HG02981 (cell line): ENCODE data around the gene FUT7.
"Not testable (repeated sequence)": the region's sequence is repeated elsewhere in the genome, so short reads cannot be mapped to it uniquely, and the experiment has no call there.

Experiments
- ATAC-seq: cut with Tn5 transposase; IDR thresholded peaks from one replicate; pipeline ENCODE4 v1.9.1; 2021; ENCODE audit warnings: mild to moderate bottlenecking, moderate library complexity; ENCODE audit not compliant: unreplicated experiment

FUT7 gene

DNA sequence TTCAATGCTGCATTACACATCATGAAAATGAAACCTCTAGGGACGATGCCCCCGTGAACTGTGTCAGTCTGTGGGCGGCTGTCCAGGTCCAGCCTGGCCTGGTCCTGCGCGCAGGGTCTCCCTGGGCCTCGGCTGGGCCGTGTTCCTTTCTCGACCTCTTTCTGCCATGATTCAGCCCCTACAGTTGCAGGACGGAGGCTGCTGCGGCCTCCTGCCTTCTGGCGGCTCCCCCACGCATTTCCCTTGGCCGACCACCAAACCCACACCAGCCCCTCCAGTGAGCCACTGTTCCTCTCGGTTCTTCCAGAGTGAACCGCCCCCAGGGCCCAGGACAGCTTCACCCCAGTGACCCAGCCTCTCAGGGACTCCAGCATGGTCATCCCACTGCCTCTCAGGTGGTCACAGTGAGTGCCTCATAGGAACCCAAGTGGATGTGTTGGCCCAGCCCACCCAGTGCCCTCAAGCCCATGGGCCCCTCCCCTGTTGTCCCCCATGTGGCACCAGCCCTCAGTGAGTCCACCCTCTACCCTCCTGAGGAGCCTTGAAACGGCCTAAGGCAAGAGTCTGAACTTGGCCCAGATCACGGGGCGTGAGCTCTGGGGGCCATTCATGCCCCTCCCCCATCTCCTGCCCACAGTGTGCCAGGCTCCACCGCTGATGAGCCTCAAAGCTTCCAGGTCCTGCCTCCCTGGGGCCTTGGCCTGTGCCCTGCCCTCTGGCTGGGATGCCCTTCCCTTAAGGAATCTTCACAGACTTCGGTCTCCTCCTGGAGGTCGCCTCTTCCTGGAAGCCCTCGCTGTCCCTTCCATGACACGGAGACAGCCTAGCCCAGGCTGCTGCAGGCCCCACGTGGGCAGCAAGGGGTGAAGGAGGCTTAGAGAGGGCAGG is 25.5 kb downstream of the FUT7 start:
- no peak for ATAC-seq

GRCh38 chr9:137004285-137004684 is 27.6 kb downstream of the FUT7 start:
- ATAC-seq: not testable (repeated sequence)

DNA sequence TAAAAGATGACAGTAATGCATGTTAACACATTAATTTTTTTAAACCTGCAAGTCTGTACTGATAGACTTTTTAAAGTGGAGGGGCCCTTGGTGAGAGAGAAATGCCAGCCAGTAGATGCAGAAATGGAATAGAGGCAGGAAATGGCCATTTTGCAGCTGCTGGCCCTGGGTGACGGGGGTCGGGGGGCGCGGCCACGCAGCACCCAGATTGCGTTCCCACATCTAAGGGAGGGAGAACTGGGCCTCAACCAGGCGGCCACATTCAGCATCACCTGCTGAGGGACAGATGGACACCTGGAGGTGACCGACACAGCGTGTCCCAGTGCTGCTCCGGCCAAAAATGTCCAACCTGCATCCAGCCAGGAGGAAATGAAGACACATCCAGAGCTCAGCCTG is 29.2 kb downstream of the FUT7 start:
- no peak for ATAC-seq

GRCh38 chr9:137001857-137002645 is 29.8 kb downstream of the FUT7 start:
- no peak for ATAC-seq

DNA sequence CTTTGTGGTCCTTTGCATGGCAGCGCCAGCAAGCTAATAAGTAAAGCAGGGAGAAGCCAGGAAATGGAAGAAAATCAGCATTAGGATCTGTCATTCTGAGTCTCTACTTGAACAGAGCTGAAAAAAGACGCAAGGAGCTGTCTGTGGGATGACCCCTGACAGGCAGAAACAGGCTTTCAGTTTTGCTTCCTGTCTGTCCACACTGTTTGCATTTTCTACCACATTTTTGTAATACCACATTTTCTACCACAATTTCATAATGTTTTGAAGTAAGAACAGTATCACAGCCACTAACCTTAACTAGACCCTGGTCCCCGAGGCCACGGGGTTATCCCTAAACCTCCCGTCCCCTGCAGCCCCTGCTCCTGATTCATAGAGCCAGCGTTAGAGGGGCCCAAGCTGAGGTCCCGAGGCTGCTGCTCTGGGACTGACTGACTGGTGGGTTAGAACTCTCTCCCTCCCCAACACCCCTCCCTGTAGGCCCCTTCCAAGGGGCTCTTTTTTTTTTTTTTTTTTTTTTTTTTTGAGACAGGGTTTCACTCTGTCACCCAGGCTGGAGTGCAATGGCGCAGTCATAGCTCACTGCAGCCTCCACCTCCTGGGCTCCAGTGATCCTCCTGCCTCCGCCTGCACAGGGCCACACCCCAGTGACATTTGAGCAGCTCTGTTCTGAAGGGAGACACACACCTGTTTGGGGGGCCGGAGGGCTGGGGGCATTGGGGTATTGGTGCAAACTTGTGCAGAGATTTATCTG is 31.5 kb downstream of the FUT7 start:
- ATAC-seq: peak; percentile 63

- ATAC-seq: no peak
Measured at GRCh38 chr9:136997830-136998234, 34.1 kb downstream of the FUT7 start.

- ATAC-seq: no peak
Measured at GRCh38 chr9:136997371-136997770, 34.5 kb downstream of the FUT7 start.

DNA sequence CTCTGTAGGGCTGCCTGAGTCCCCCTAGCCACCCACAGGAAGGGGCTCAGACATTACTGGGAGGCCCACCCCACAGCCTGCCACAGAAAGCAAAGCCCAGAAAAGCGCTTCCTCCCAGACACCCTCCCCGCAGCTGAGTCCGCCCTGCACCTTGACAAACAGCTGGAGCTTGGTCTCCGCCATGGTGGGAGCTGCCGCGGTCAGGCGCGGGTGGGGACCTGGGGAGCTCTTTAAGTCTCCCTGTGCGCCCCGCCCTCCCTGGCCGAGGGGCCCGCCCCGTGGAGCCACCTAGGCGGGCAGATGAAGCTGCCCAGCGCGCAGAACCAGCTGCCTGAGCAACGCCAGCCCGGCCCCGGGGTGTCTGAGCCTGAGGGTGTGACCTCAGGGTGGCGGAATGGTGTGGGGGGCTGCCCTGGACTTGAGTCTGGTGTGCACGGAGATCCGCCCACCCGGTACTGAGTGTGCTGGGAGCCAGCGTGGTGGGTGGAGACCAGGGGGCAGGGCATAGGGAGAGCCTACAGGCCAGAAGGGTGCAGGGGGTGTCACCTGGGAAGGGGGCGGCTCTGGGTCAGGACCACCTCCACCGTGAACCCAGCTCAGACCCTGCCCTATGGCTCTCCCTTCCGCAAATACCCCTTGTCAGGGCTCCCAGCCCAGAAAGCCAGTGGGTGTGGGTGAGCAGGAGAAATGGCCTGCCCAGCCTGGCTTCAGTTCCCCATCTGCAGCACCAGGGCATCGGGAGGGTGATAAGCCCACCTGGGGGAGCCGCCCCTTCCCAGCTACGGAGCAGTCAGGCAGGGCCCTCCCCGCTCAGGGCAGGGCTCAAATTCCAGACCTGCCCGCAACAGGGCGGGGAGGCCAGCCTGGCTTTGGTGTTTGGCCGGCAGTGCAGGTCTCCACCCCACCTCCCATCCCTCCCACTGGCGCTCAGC is 35.3 kb downstream of the FUT7 start, which contains the start of gene CLIC3:
CLIC3 (minus strand) TSS at position 208 of the 932 bp plus-strand sequence; CDS start at position 183, 25 bp downstream.
- ATAC-seq: no peak

DNA sequence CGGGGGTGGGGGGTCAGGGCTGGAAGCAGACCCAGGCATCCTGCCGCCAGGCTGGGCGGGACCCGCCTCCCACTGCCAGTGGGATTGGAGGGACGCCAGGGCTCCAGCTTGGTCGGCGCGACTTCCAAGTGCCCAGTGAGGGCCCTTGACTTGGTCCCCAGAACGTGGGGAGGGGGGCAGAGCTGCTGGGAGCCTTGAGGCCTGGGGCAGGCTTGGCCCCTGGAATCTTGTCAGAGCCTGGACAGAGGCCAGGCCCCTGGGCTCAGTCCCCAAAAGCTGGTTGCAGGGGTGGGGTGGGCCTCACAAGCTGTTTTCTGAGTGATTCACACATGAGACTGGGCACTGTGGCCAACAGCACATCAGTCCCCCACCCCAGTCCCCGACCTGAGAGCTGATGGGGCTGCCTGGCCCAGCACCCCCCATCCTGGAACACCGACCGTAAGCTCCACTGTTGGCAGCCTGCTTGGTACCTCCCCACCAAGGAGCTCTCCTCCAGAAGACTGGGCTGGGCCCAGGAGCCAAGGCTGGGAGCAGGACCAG is 36.0 kb downstream of the FUT7 start:
- ATAC-seq: no peak

- ATAC-seq: no peak
Measured at GRCh38 chr9:136995362-136995761, 36.5 kb downstream of the FUT7 start.

- no peak for ATAC-seq
Measured at GRCh38 chr9:136994888-136995230, 37.0 kb downstream of the FUT7 start.

DNA sequence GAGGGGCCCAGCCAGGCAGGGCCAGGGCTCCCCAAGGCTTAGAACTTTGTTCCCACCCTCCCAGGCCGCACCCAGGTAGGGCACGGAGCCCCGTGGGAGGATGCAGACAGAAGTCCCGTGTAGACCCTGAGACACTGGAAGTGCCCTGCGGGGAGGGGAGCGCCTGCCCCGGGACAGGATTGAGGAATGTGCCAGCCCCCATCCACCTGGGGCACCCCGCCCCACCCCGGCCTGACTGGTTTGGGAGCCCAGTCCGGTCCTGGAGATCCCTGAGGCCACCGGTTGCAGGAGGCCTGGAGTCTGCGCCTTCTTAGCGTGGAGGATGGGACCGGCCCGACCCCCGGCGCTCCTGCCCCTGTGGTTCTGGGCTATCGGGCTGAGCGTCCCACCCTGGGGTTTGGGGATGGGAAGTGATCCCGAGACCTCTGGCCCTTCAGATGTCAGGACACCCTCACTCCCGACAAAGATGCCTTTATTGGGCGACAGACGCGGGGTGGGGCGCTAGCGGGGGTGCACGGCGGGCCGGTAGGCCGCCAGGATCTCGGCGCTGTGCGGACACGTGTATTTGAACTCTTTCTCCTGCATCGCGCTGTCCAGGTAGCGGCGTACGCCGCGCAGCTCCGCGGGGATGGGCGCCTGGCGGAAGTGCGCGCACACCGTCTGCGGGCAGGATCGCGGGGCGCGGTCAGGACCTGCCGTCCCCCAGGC is 37.6 kb downstream of the FUT7 start:
- ATAC-seq: no peak

GRCh38 chr9:136992819-136993369 is 39.0 kb downstream of the FUT7 start:
- no peak for ATAC-seq

DNA sequence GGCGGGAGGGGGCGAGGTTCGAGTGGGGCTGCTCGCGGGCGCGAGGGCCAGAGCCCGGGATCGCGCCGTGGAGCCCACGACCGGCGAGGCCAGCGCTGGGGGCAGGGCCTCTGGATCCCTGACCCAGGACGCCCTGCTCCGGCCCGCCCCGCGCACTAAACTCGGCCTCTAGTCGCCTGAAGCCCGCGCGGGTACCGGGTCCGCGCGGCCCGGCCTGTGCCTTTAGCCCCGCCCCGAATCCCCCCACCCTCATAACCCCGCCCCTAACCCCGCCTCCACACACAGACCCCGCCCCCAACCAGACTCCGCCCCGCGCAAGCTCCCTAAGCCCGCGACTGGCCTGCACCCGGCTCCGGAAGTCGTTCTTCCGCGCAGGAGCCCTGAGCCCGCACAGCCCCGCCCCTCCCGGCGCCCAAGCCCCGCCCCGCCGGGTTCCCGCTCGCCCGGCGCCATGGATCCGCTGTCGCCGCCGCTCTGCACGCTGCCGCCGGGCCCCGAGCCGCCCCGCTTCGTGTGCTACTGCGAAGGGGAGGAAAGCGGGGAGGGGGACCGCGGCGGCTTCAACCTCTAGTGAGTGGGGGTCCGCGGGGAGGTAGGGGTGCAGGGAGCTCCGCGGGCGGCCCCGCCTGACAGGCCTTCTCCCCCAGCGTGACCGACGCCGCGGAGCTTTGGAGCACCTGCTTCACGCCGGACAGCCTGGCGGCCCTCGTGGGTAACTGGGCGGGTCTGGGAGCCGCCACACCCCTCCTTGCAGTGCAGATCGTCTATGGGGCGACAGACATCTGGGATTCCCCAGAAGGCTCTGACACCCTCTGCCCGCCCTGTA is 39.7 kb downstream of the FUT7 start, which contains the start of gene PAXX:
PAXX (plus strand) TSS at position 430 of the 826 bp plus-strand sequence; CDS start at position 452, 22 bp downstream.
- ATAC-seq: peak; percentile 78

GRCh38 chr9:136990242-136990911 is 41.5 kb downstream of the FUT7 start:
- no peak for ATAC-seq

DNA sequence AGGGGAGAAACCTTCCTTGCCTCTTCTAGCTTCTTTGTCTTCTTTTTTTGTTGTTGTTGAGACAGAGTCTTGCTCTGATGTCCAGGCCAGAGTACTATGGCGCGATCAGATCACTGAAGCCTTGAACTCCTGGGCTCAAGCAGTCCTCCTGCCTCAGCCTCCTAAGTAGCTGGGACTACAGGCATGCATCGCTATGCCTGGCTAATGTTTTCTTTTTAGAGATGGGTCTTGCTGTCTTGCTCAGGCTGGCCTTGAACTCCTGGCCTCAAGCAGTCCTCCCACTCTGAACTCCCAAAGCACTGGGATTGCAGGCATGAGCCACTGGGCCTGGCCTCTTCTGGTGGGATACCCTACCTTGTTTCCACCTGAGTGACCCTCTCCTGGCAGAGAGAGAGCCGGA is 43.0 kb downstream of the FUT7 start:
- ATAC-seq: no peak

DNA sequence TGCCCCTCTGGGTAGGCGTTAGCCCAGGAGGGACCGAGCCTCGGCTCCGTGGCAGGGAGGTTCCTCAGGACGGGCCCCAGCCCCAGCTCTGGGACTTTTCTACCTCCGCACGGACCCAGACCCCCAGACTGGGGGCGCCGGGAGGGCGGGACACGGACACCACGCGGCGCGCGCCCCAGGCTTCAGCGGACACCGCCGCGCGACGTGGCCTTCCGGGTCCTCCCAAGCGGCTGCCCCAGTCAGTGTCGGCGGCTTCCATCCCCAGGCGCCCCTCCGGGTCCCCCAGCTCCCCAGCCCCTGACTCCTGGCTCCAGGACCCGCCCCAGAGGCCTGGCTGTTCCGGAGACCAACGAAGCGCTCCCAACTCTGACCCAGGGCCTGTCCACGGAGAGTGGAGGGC is 46.0 kb downstream of the FUT7 start:
- ATAC-seq: no peak
